GM23248 (cell line): ENCODE measurements around the gene ZFP62.

Experiments used
- EZH2 ChIP-seq: fragments of 200-600 bp; sonication (generic); IDR thresholded peaks from 2 replicates; pipeline ENCODE4 v1.6.1; 2018; ENCODE audit warnings: antibody characterized with exemption, mild to moderate bottlenecking; ENCODE audit not compliant: insufficient read depth, poor library complexity, severe bottlenecking
- EZH2phosphoT487 ChIP-seq: fragments of 200-600 bp; sonication (generic); IDR thresholded peaks from 2 replicates; pipeline ENCODE4 v1.6.1; 2018; ENCODE audit warnings: antibody characterized with exemption, moderate library complexity, mild to moderate bottlenecking, low read depth; ENCODE audit not compliant: insufficient read depth

DNA sequence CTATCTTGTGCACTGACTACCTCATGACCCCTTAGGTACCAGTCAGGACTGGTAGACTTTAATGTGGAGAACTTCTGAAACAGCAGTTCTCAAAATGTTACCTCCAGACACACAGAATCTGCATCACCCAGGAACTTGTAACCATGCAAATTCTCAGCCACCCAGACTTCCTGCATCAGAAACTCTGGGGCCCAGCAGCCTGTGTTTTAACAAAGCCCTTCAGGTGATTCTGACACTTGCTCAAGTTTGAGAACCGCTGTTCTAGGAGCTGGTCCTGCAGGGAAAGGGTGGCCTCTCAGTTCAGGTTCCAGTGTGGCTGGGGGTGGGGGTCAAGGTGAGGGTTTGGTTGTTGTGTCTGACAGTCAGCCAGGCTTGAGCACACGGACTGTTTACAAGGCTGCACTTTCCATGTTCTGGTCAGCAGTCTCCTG lies 28.4 kb downstream of the ZFP62 start:
- no peak for TF ChIP-seq EZH2phosphoT487
- TF ChIP-seq EZH2: no peak
